HepG2 (cell line): ENCODE data around the gene MB. TPM values are rescaled to one million over a fixed set of nuclear protein-coding genes. Genes with fewer than 3 reads are reported as not detected.
A peak's percentile ranks its signal among the peaks of the same experiment; 100 is the strongest.

Source experiments
- ATAC-seq: fragments of 200-7000 bp; cut with Tn5 transposase; 3 replicates; pipeline ENCODE4 v1.9.1; 2020; ENCODE audit warnings: mild to moderate bottlenecking, moderate library complexity
- BruUV-seq: library from RNA; stranded (reverse); fragments of 400-500 nt; replicated peaks from 2 replicates; lab custom pipeline; 2021; lab: Mats Ljungman, UMichigan
- CTCF ChIA-PET: fragments of 300-600 bp; formaldehyde crosslinking; extraction: SDS; loops from one replicate; lab custom pipeline; 2021; ENCODE audit warnings: low total read pairs, inconsistent platforms, low intra/inter-chr PET ratio; lab: Yijun Ruan, JAX
- POLR2A ChIA-PET: fragments of 350-600 bp; sonication (Branson Sonifier 250); formaldehyde crosslinking; loops from one replicate; lab custom pipeline; 2020; ENCODE audit warnings: antibody characterized with exemption, inconsistent platforms; lab: Yijun Ruan, JAX
- DNase-seq: peaks from one replicate; pipeline ENCODE4 v3.0.0-alpha.2; 2015; ENCODE audit warnings: low spot score
- FAIRE-seq: peaks from 3 replicates; lab custom pipeline; 2011; peaks lifted over from hg19 to GRCh38; lab: Jason Lieb, UNC
- H2AFZ ChIP-seq: one replicate; pipeline ENCODE4 v1.6.1; 2011; ENCODE audit warnings: low read length, inconsistent platforms
- H3K27ac ChIP-seq: fragments of 300-600 bp; 3 replicates; pipeline ENCODE4 v1.8.0; 2011; ENCODE audit warnings: mixed run types, mild to moderate bottlenecking, mixed read lengths, low read length, inconsistent platforms; ENCODE audit not compliant: insufficient read depth; ENCODE audit errors: extremely low read length
- H3K27me3 ChIP-seq, 2 experiments: fragments of 200-600 bp in 1 of 2; 2 replicates in 1 of 2; 3 replicates in 1 of 2; pipeline versions ENCODE4 v1.6.0 to v1.8.0; 2011; ENCODE audit warnings: low read length in 2 of 2, mild to moderate bottlenecking in 2 of 2, moderate library complexity in 2 of 2, inconsistent platforms in 1 of 2; ENCODE audit not compliant: insufficient read depth in 2 of 2, control insufficient read depth in 1 of 2
- H3K36me3 ChIP-seq, 2 experiments: fragments of 200-600 bp in 1 of 2; replicated peaks in 1 of 2; 2 replicates in 1 of 2; 3 replicates in 1 of 2; pipeline versions ENCODE4 v1.5.1 to v1.8.0; 2011; ENCODE audit warnings: low read length in 2 of 2, inconsistent platforms in 1 of 2; ENCODE audit not compliant: insufficient read depth in 2 of 2, control insufficient read depth in 1 of 2
- H3K4me1 ChIP-seq: 2 replicates; pipeline ENCODE4 v1.5.1; 2012; ENCODE audit warnings: low read length, inconsistent platforms; ENCODE audit not compliant: insufficient read depth
- H3K4me2 ChIP-seq: 2 replicates; pipeline ENCODE4 v1.6.0; 2011; ENCODE audit warnings: low read depth, low read length, inconsistent platforms
- H3K4me3 ChIP-seq, 3 experiments: fragments of 200-600 bp in 1 of 3; sonication (generic), shearing (Covaris generic) in 1 of 3; replicated peaks in 1 of 3; 2 replicates each; pipeline ENCODE4 v1.5.1; 2011 to 2016; ENCODE audit warnings: low read length in 3 of 3, inconsistent platforms in 2 of 3, low read depth in 2 of 3, mild to moderate bottlenecking in 2 of 3, control low read depth in 1 of 3, mixed read lengths in 1 of 3; ENCODE audit not compliant: insufficient read depth in 1 of 3
- H3K79me2 ChIP-seq: one replicate; pipeline ENCODE4 v1.6.1; 2011; ENCODE audit warnings: low read length, inconsistent platforms; ENCODE audit not compliant: insufficient read depth
- H3K9ac ChIP-seq: 2 replicates; pipeline ENCODE4 v1.6.0; 2011; ENCODE audit warnings: mild to moderate bottlenecking, low read depth, low read length, inconsistent platforms; ENCODE audit not compliant: insufficient read depth
- H3K9me3 ChIP-seq: 2 replicates; pipeline ENCODE4 v1.5.1; 2012; ENCODE audit warnings: mild to moderate bottlenecking, low read length
- H4K20me1 ChIP-seq: 2 replicates; pipeline ENCODE4 v1.6.0; 2011; ENCODE audit warnings: inconsistent platforms, mild to moderate bottlenecking, low read length, moderate library complexity; ENCODE audit not compliant: insufficient read depth
- FOSL2 ChIP-seq: sonication (generic); formaldehyde crosslinking; IDR thresholded peaks from 2 replicates; pipeline ENCODE4 v1.4.0; 2020; ENCODE audit warnings: missing genetic modification reagents
- FOXA3 ChIP-seq: IDR thresholded peaks from 2 replicates; pipeline ENCODE4 v1.6.1; 2016; ENCODE audit warnings: missing genetic modification reagents, missing compliant biosample characterization
- HOXD1 ChIP-seq: sonication (generic); formaldehyde crosslinking; IDR thresholded peaks from 2 replicates; pipeline ENCODE4 v1.5.0; 2020; ENCODE audit warnings: missing genetic modification reagents
- MAFG ChIP-seq: sonication (generic); formaldehyde crosslinking; IDR thresholded peaks from 2 replicates; pipeline ENCODE4 v1.5.1; 2020; ENCODE audit warnings: mild to moderate bottlenecking, missing genetic modification reagents
- PRDM15 ChIP-seq: sonication (generic); formaldehyde crosslinking; IDR thresholded peaks from 2 replicates; pipeline ENCODE4 v1.4.0; 2020; ENCODE audit warnings: missing genetic modification reagents
- RFX1 ChIP-seq: fragments of 450-650 bp; IDR thresholded peaks from 2 replicates; pipeline ENCODE4 v1.6.1; 2017
- RFXANK ChIP-seq: IDR thresholded peaks from 2 replicates; pipeline ENCODE4 v1.6.1; 2016
- TEAD3 ChIP-seq: optimal IDR thresholded peaks from 2 replicates; pipeline ENCODE3; 2016; ENCODE audit warnings: borderline replicate concordance
- ZFY ChIP-seq: sonication (generic); formaldehyde crosslinking; IDR thresholded peaks from 2 replicates; pipeline ENCODE4 v1.4.0; 2020; ENCODE audit warnings: missing genetic modification reagents
- ZNF121 ChIP-seq: sonication (generic); formaldehyde crosslinking; IDR thresholded peaks from 2 replicates; pipeline ENCODE4 v1.5.0; 2020; ENCODE audit warnings: mild to moderate bottlenecking, missing genetic modification reagents
- ZNF143 ChIP-seq: sonication (generic); formaldehyde crosslinking; IDR thresholded peaks from 2 replicates; pipeline ENCODE4 v1.4.0; 2020; ENCODE audit warnings: missing genetic modification reagents
- ZNF557 ChIP-seq: sonication (generic); formaldehyde crosslinking; IDR thresholded peaks from 2 replicates; pipeline ENCODE4 v1.4.0; 2020; ENCODE audit warnings: missing genetic modification reagents
- WGBS: methylation state at CpG from one replicate; pipeline ENCODE4 v1.1.6; 2017; ENCODE audit warnings: low lambda C conversion rate; 5-methylcytosine and 5-hydroxymethylcytosine counted together
- in situ Hi-C: cut with HindIII; loops from 2 replicates; pipeline ENCODE4 v1.10.0; 2017; ENCODE audit warnings: low pct_unique_long_range_greater_than_20kb; ENCODE audit not compliant: extremely low pct_ligation_motif_present
- intact Hi-C: fragments of 100-400 bp; cut with micrococcal nuclease; formaldehyde crosslinking; loops from one replicate; pipeline ENCODE4 v1.10.0; 2022; ENCODE audit not compliant: unreplicated experiment
- polyA plus RNA-seq, 8 experiments: library from polyadenylated mRNA; depleted of rRNA in 3 of 8; stranded (reverse) in 7 of 8; unstranded in 1 of 8; fragments of >200 nt; fragmentation: Illumina TruSeq in 4 of 8; extraction: Trizol in 4 of 8; gene quantifications; 2 replicates each; pipeline versions ENCODE4 v1.2.1 to v1.2.3, GENCODE V29; 2011 to 2016; ENCODE audit warnings: low read depth in 4 of 8, missing spikeins in 1 of 8, mixed read lengths in 1 of 8; ENCODE audit not compliant: insufficient read depth in 1 of 8
- total RNA-seq, 5 experiments: library from RNA; depleted of rRNA; stranded (reverse); fragments of >200 nt; fragmentation: Illumina TruSeq; extraction: Trizol; gene quantifications; 2 replicates each; pipeline ENCODE4 v1.2.3, GENCODE V29; 2016; ENCODE audit warnings: low read depth in 1 of 5

MB gene
- total and polyA plus RNA-seq, 2 of the 13 experiments (the other 11 are each of a cell fraction or from before 2014, with no cell fraction given): 0.07 TPM; not detected in 1

- no peak for TF ChIP-seq RFX1
- TF ChIP-seq TEAD3 (CRISPR knock-in tag): peak; percentile 79
- TF ChIP-seq HOXD1 (CRISPR knock-in tag): no peak
- TF ChIP-seq MAFG (CRISPR knock-in tag): no peak
- TF ChIP-seq ZFY: no peak
- no peak for TF ChIP-seq PRDM15
- no peak for TF ChIP-seq FOXA3 (CRISPR knock-in tag)
- TF ChIP-seq ZNF143: peak; percentile 49; the same call in 1 of the 2 replicates
- no peak for TF ChIP-seq ZNF557 (CRISPR knock-in tag)
- no peak for TF ChIP-seq ZNF121 (CRISPR knock-in tag)
Observed at GRCh38 chr22:35630387-35630793, 13.3 kb upstream of the MB start (continued).

- H3K27me3 ChIP-seq: no peaks in the 10 kb centered on the region
- ATAC-seq: no peak
- no peaks in the 10 kb centered on the region for H3K36me3 ChIP-seq
- no TSS peak for BruUV-seq
- no peak overlapping the region for H3K4me3 ChIP-seq
- ChIA-PET POLR2A (no interaction called here), CTCF (no interaction called here)
- WGBS: 13% methylated on average over 9 of the region's 9 CpGs
- no peak overlapping the region for H3K27ac ChIP-seq
- H2AFZ ChIP-seq: no peak overlapping the region
- no peaks in the 10 kb centered on the region for H4K20me1 ChIP-seq
- peaks cover 16% of the 10 kb centered on the region for H3K4me1 ChIP-seq
- no peak for DNase-seq
- no peak overlapping the region; the same call in 1 of the 2 replicates for H3K4me2 ChIP-seq
- H3K9me3 ChIP-seq: no peaks in the 10 kb centered on the region
- intact Hi-C loops: loop anchor here (2.0 to 5.0 kb wide), 3 partner anchors 213 to 498 kb away; no protein-coding TSS in a partner anchor
- no peak for FAIRE-seq
- TF ChIP-seq RFXANK (CRISPR knock-in tag) (no peak), FOSL2 (CRISPR knock-in tag) (peak; percentile 66)
- H3K79me2 ChIP-seq: no peaks in the 10 kb centered on the region
- in situ Hi-C loops: loop anchor here (5.0 to 10.0 kb wide), 5 partner anchors 65 to 493 kb away; no protein-coding TSS in a partner anchor
- H3K9ac ChIP-seq: no peak overlapping the region
Observed at GRCh38 chr22:35629406-35630216, 12.5 kb upstream of the MB start.
